ENCODE measurements around the gene E2F4. TPM values are rescaled to one million over a fixed set of nuclear protein-coding genes. Genes with fewer than 3 reads are reported as not detected.

The E2F4 gene
- total and polyA plus RNA-seq, 2 of the 13 experiments (the other 11 are each of a cell fraction or from before 2014, with no cell fraction given), result 84.8 to 91.2 TPM

GRCh38 chr16:67247192-67248072 lies 55.5 kb downstream of the E2F4 start, which contains the start of gene FHOD1 (continued):
- TF ChIP-seq ZNF501 (CRISPR knock-in tag; IDR thresholded peaks at IDR 0.05), result peak; percentile 86
- TF ChIP-seq TOE1 (CRISPR knock-in tag; IDR thresholded peaks at IDR 0.05), result 0 out of 2 replicates have a peak, but pooled peaks have one; percentile 74
- TF ChIP-seq FOSL1 (CRISPR knock-in tag; IDR thresholded peaks at IDR 0.05; ENCODE audit: borderline replicate concordance), result no peak
- TF ChIP-seq PLRG1 (conservative IDR thresholded peaks at IDR 0.05), result no peak
- no peak for TF ChIP-seq ZNF713 (CRISPR knock-in tag; IDR thresholded peaks at IDR 0.05)
- TF ChIP-seq HOXA9 (CRISPR knock-in tag; IDR thresholded peaks at IDR 0.05; ENCODE audit: borderline replicate concordance), result no peak
- peak; percentile 67; the same call in 1 of the 2 replicates for TF ChIP-seq KMT2B (CRISPR knock-in tag; IDR thresholded peaks at IDR 0.05)
- no peak for TF ChIP-seq GZF1 (CRISPR knock-in tag; IDR thresholded peaks at IDR 0.05)
- no peak for TF ChIP-seq HBP1 (CRISPR knock-in tag; IDR thresholded peaks at IDR 0.05; ENCODE audit: low read depth)
- no peak for TF ChIP-seq PRPF4 (IDR thresholded peaks at IDR 0.05; ENCODE audit: low read depth, low read length, poor library complexity, severe bottlenecking)
- no peak for TF ChIP-seq ZBTB37 (CRISPR knock-in tag; IDR thresholded peaks at IDR 0.05)
- TF ChIP-seq ZNF644 (CRISPR knock-in tag; IDR thresholded peaks at IDR 0.05; ENCODE audit: low read depth), result no peak
- no peak for TF ChIP-seq ISL2 (CRISPR knock-in tag; IDR thresholded peaks at IDR 0.05)
- TF ChIP-seq DMTF1 (CRISPR knock-in tag; IDR thresholded peaks at IDR 0.05), result no peak
- TF ChIP-seq TEAD2 (CRISPR knock-in tag; IDR thresholded peaks at IDR 0.05), result no peak
- no peak for TF ChIP-seq SYNCRIP (IDR thresholded peaks at IDR 0.05; ENCODE audit: insufficient read depth, low read depth, low read length)
- TF ChIP-seq HMG20B (CRISPR knock-in tag; conservative IDR thresholded peaks at IDR 0.05), result peak; percentile 20; the same call in 1 of the 2 replicates
- no peak for TF ChIP-seq TERF1 (CRISPR knock-in tag; IDR thresholded peaks at IDR 0.05)
- TF ChIP-seq SMAD1 (CRISPR knock-in tag; IDR thresholded peaks at IDR 0.05; ENCODE audit: borderline replicate concordance, low read depth), result no peak; the same call in 1 of the 2 replicates
- no peak for TF ChIP-seq ZNF432 (CRISPR knock-in tag; IDR thresholded peaks at IDR 0.05; ENCODE audit: borderline replicate concordance)
- TF ChIP-seq HNRNPH1 (optimal IDR thresholded peaks at IDR 0.05; ENCODE audit: low read depth, low read length), result no peak
